NCI-H1048 (cell line): ENCODE measurements around the gene CPLANE1.

Experiments used
- DNase-seq: peaks from one replicate; lab custom pipeline; 2025; lab: John Stamatoyannopoulos, UW

The CPLANE1 gene

GRCh38 chr5:37063739-37064138, 185.4 kb downstream of the CPLANE1 start:
- no peak for DNase-seq

GRCh38 chr5:37060030-37060429, 189.1 kb downstream of the CPLANE1 start:
- no peak for DNase-seq

GRCh38 chr5:37056762-37057161, 192.4 kb downstream of the CPLANE1 start:
- no peak for DNase-seq
